HepG2 (cell line): ENCODE measurements around the gene HS3ST3B1. TPM values are rescaled to one million over a fixed set of nuclear protein-coding genes. Genes with fewer than 3 reads are reported as not detected.

Source experiments
- BORCS8-MEF2B ChIP-seq: sonication (generic); formaldehyde crosslinking; IDR thresholded peaks from 2 replicates; pipeline ENCODE4 v1.8.0; 2022; ENCODE audit warnings: mild to moderate bottlenecking, missing genetic modification reagents
- HNRNPL ChIP-seq: fragments of 200-400 bp; formaldehyde crosslinking; IDR thresholded peaks from 2 replicates; pipeline ENCODE4 v1.6.1; 2017; ENCODE audit warnings: mild to moderate bottlenecking, low read depth, low read length
- NONO ChIP-seq, 2 experiments: fragments of 450-650 bp in 1 of 2; sonication (generic) in 1 of 2; formaldehyde crosslinking in 1 of 2; IDR thresholded peaks in 1 of 2; conservative IDR thresholded peaks in 1 of 2; 2 replicates each; pipeline versions ENCODE4 v1.6.1 to v1.8.0; 2017 to 2022; ENCODE audit warnings: mild to moderate bottlenecking in 1 of 2, missing genetic modification reagents in 1 of 2, moderate library complexity in 1 of 2
- NR2F2 ChIP-seq: IDR thresholded peaks from 2 replicates; pipeline ENCODE4 v1.6.1; 2012; ENCODE audit warnings: low read depth, inconsistent platforms, borderline replicate concordance
- POLR2A ChIP-seq, 2 experiments: IDR thresholded peaks; 2 replicates each; pipeline ENCODE4 v1.6.1; 2011; ENCODE audit warnings: low read depth in 2 of 2, low read length in 2 of 2, mild to moderate bottlenecking in 1 of 2, moderate library complexity in 1 of 2; ENCODE audit not compliant: insufficient read depth in 1 of 2
- SETDB1 ChIP-seq: sonication (generic); formaldehyde crosslinking; IDR thresholded peaks from 2 replicates; pipeline ENCODE4 v1.5.1; 2020; ENCODE audit warnings: missing genetic modification reagents, mild to moderate bottlenecking, borderline replicate concordance
- THAP9 ChIP-seq: sonication (generic); formaldehyde crosslinking; IDR thresholded peaks from 2 replicates; pipeline ENCODE4; 2020; ENCODE audit warnings: missing genetic modification reagents, mild to moderate bottlenecking, borderline replicate concordance
- TMF1 ChIP-seq: sonication (generic); formaldehyde crosslinking; IDR thresholded peaks from 2 replicates; pipeline ENCODE4 v1.8.1; 2022; ENCODE audit warnings: low read depth, missing genetic modification reagents
- ZFAT ChIP-seq: sonication (generic); formaldehyde crosslinking; conservative IDR thresholded peaks from 2 replicates; pipeline ENCODE4 v1.8.1; 2023; ENCODE audit warnings: missing genetic modification reagents, inconsistent platforms
- ZFX ChIP-seq: sonication (generic); formaldehyde crosslinking; IDR thresholded peaks from 2 replicates; pipeline ENCODE4 v1.4.0; 2020; ENCODE audit warnings: mild to moderate bottlenecking, low read depth, missing genetic modification reagents, moderate library complexity
- ZNF260 ChIP-seq: sonication (generic); formaldehyde crosslinking; IDR thresholded peaks from 2 replicates; pipeline ENCODE4 v1.4.0; 2020; ENCODE audit warnings: missing genetic modification reagents, low read depth, mild to moderate bottlenecking, borderline replicate concordance
- ZNF281 ChIP-seq: sonication (generic); formaldehyde crosslinking; IDR thresholded peaks from 2 replicates; pipeline ENCODE4 v1.4.0; 2020; ENCODE audit warnings: missing genetic modification reagents, borderline replicate concordance
- ZNF3 ChIP-seq: IDR thresholded peaks from 2 replicates; pipeline ENCODE4 v1.7.0; 2017; ENCODE audit warnings: inconsistent platforms
- ZNF326 ChIP-seq: sonication (generic); formaldehyde crosslinking; IDR thresholded peaks from 2 replicates; pipeline ENCODE4 v1.4.0; 2020; ENCODE audit warnings: missing genetic modification reagents, borderline replicate concordance
- ZNF383 ChIP-seq: sonication (generic); formaldehyde crosslinking; IDR thresholded peaks from 2 replicates; pipeline ENCODE4 v1.4.0; 2020; ENCODE audit warnings: missing genetic modification reagents, mild to moderate bottlenecking, borderline replicate concordance
- ZNF572 ChIP-seq: sonication (generic); formaldehyde crosslinking; IDR thresholded peaks from 2 replicates; pipeline ENCODE4 v1.5.1; 2020; ENCODE audit warnings: mild to moderate bottlenecking, missing genetic modification reagents
- ZNF670 ChIP-seq: sonication (generic); formaldehyde crosslinking; IDR thresholded peaks from 2 replicates; pipeline ENCODE4 v1.8.0; 2022; ENCODE audit warnings: mild to moderate bottlenecking, missing genetic modification reagents, borderline replicate concordance
- ZNF674 ChIP-seq: sonication (generic); formaldehyde crosslinking; IDR thresholded peaks from 2 replicates; pipeline ENCODE4 v1.5.0; 2020; ENCODE audit warnings: low read depth, mild to moderate bottlenecking, missing genetic modification reagents
- ZSCAN29 ChIP-seq: sonication (generic); formaldehyde crosslinking; conservative IDR thresholded peaks from 2 replicates; pipeline ENCODE4 v1.4.0; 2020; ENCODE audit warnings: mild to moderate bottlenecking, missing genetic modification reagents
- polyA plus RNA-seq, 8 experiments: library from polyadenylated mRNA; depleted of rRNA in 3 of 8; stranded (reverse) in 7 of 8; unstranded in 1 of 8; fragments of >200 nt; fragmentation: Illumina TruSeq in 4 of 8; extraction: Trizol in 4 of 8; gene quantifications; 2 replicates each; pipeline versions ENCODE4 v1.2.1 to v1.2.3, GENCODE V29; 2011 to 2016; ENCODE audit warnings: low read depth in 4 of 8, missing spikeins in 1 of 8, mixed read lengths in 1 of 8; ENCODE audit not compliant: insufficient read depth in 1 of 8
- total RNA-seq, 5 experiments: library from RNA; depleted of rRNA; stranded (reverse); fragments of >200 nt; fragmentation: Illumina TruSeq; extraction: Trizol; gene quantifications; 2 replicates each; pipeline ENCODE4 v1.2.3, GENCODE V29; 2016; ENCODE audit warnings: low read depth in 1 of 5
- TF ChIP-seq, protein P1 (sequence below): sonication (generic); formaldehyde crosslinking; IDR thresholded peaks from 2 replicates; pipeline ENCODE4 v1.4.0; 2020; ENCODE audit warnings: missing genetic modification reagents
- TF ChIP-seq, protein P2 (sequence below): sonication (generic); formaldehyde crosslinking; IDR thresholded peaks from 2 replicates; pipeline ENCODE4 v1.5.0; 2020; ENCODE audit warnings: missing genetic modification reagents, mild to moderate bottlenecking, borderline replicate concordance

Gene HS3ST3B1
- total and polyA plus RNA-seq, 2 of the 13 experiments (the other 11 are each of a cell fraction or from before 2014, with no cell fraction given): 15.7 to 39.5 TPM

DNA sequence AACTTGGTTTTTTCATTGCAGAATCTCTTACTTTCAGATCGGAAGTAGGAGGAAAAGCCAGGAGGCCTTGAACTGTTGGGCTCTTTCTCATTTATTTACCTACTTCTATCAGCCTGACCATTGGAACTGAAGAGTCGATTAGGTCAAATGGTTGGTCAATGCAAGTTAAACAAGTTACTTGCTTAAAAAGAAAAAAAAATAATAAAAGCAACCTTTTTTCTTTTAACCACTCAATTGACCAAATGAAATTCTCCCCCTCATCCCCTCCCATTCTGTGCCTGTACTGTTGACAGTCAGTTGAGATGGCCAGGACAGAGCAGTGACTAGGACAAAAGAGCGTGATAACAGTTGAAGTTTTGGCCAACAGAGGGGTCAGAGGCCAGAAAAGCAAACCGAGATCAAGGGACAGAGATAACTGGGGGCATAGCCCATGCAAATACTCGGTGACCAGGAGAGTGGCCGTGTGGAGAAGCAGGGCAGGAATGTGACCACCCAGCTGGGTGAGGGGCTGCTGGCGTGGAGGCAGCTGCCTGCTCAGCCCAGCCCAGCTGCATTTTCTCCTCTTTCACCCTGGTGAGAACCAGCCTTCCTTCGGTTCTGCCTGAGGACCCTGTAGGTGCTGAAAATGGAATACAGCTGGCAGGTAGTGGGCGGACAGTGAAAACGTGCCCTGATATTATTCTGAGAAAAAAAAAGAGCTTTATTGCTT is 72.2 kb downstream of the HS3ST3B1 start (continued):
- TF ChIP-seq ZNF281 (CRISPR knock-in tag) (peak; percentile 88), ZNF326 (no peak), ZFX (CRISPR knock-in tag) (peak; percentile 12; the same call in 1 of the 2 replicates), ZSCAN29 (CRISPR knock-in tag) (0 out of 2 replicates have a peak, but pooled peaks have one; percentile 30), ZNF670 (CRISPR knock-in tag) (peak; percentile 74; the same call in 1 of the 2 replicates), NR2F2 (peak; percentile 99), ZNF383 (CRISPR knock-in tag) (no peak), SETDB1 (no peak), ZNF260 (CRISPR knock-in tag) (no peak), BORCS8-MEF2B (CRISPR knock-in tag) (no peak), POLR2A (IDR thresholded peaks at IDR 0.05; ENCODE audit: insufficient read depth in 1 of 2, low read depth in 2 of 2, low read length in 2 of 2) (peak; percentile 90 to 92), THAP9 (no peak), TMF1 (CRISPR knock-in tag) (no peak), ZFAT (CRISPR knock-in tag) (no peak), ZNF674 (CRISPR knock-in tag) (no peak), HNRNPL (peak; percentile 79; the same call in 1 of the 2 replicates), ZNF3 (CRISPR knock-in tag) (no peak), NONO (IDR thresholded peaks at IDR 0.05) (no peak), NONO (CRISPR knock-in tag; conservative IDR thresholded peaks at IDR 0.05) (peak; percentile 88), ZNF572 (CRISPR knock-in tag) (no peak)
- TF ChIP-seq, protein P1, sequence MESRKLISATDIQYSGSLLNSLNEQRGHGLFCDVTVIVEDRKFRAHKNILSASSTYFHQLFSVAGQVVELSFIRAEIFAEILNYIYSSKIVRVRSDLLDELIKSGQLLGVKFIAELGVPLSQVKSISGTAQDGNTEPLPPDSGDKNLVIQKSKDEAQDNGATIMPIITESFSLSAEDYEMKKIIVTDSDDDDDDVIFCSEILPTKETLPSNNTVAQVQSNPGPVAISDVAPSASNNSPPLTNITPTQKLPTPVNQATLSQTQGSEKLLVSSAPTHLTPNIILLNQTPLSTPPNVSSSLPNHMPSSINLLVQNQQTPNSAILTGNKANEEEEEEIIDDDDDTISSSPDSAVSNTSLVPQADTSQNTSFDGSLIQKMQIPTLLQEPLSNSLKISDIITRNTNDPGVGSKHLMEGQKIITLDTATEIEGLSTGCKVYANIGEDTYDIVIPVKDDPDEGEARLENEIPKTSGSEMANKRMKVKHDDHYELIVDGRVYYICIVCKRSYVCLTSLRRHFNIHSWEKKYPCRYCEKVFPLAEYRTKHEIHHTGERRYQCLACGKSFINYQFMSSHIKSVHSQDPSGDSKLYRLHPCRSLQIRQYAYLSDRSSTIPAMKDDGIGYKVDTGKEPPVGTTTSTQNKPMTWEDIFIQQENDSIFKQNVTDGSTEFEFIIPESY (CRISPR knock-in tag): no peak
- TF ChIP-seq, protein P2, sequence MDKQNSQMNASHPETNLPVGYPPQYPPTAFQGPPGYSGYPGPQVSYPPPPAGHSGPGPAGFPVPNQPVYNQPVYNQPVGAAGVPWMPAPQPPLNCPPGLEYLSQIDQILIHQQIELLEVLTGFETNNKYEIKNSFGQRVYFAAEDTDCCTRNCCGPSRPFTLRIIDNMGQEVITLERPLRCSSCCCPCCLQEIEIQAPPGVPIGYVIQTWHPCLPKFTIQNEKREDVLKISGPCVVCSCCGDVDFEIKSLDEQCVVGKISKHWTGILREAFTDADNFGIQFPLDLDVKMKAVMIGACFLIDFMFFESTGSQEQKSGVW (CRISPR knock-in tag): 0 out of 2 replicates have a peak, but pooled peaks have one; percentile 36
